Adrenal gland (tissue), 19 donors: Measurements from ENCODE around the gene SGO2. TPM values are rescaled to one million over a fixed set of nuclear protein-coding genes. Genes with fewer than 3 reads are reported as not detected.

Source experiments
- DNase-seq, 7 donors: peaks; one replicate each; pipeline ENCODE4 v3.0.0-alpha.2; 2019 to 2020
- H3K27ac ChIP-seq, 5 donors: fragments of 200-600 bp; sonication (generic) in 4 of 5; 1 replicate in 3 of 5; 2 replicates in 2 of 5; pipeline versions ENCODE4 v1.5.1 to v1.8.0; 2016 to 2020; ENCODE audit warnings: mild to moderate bottlenecking in 1 of 5
- H3K27me3 ChIP-seq: fragments of 200-600 bp; 2 replicates; pipeline ENCODE4 v1.8.0; 2021
- H3K36me3 ChIP-seq, 2 donors: fragments of 200-600 bp; replicated peaks in 1 of 2; 1 replicate in 1 of 2; 2 replicates in 1 of 2; pipeline versions ENCODE4 v1.5.1 to v1.8.0; 2018 to 2022
- H3K4me1 ChIP-seq, 2 donors: fragments of 200-600 bp; replicated peaks in 1 of 2; 1 replicate in 1 of 2; 2 replicates in 1 of 2; pipeline versions ENCODE4 v1.5.1 to v1.8.0; 2018 to 2021
- H3K4me3 ChIP-seq, 4 donors: fragments of 200-600 bp; sonication (generic) in 3 of 4; one replicate each; pipeline ENCODE4 v1.5.1; 2016 to 2018
- H3K9me3 ChIP-seq, 3 donors: fragments of 200-600 bp; sonication (generic) in 1 of 3; replicated peaks in 1 of 3; 1 replicate in 2 of 3; 2 replicates in 1 of 3; pipeline versions ENCODE4 v1.5.1 to v1.8.0; 2016 to 2021
- POLR2A ChIP-seq, 2 donors: fragments of 450-650 bp; IDR thresholded peaks; one replicate each; pipeline ENCODE4 v1.6.1; 2017; ENCODE audit warnings: antibody characterized with exemption in 2 of 2, mild to moderate bottlenecking in 2 of 2, moderate library complexity in 1 of 2
- WGBS, 4 donors: extraction: QIAGEN DNeasy Blood & Tissue Kit in 2 of 4; methylation state at CpG; one replicate each; pipeline versions ENCODE4 v1.1.5 to v1.1.7; 2013 to 2017; 5-methylcytosine and 5-hydroxymethylcytosine counted together
- intact Hi-C, 2 donors: fragments of 100-400 bp; cut with DNase I; formaldehyde crosslinking; loops; one replicate each; pipeline versions ENCODE4 v1.14.1 to v1.15.0; 2022 to 2023
- long read RNA-seq, 10 donors: library from polyadenylated mRNA in 3 of 10; unstranded in 2 of 10; stranded (forward) in 1 of 10; transcript quantifications; one replicate each; pipeline ENCODE4 v2.0.0 and lab custom pipeline, GENCODE V29; 2021 to 2026
- polyA plus RNA-seq, 3 donors: library from polyadenylated mRNA; stranded (reverse); fragments of 200-250 nt in 2 of 3; fragments of 350-450 nt in 1 of 3; fragmentation: Illumina TruSeq in 1 of 3; extraction: RNeasy Lipid Tissue Mini Kit (QIAGEN cat#74804) in 1 of 3; gene quantifications; one replicate each; pipeline ENCODE4 v1.2.3, GENCODE V29; 2013 to 2014
- total RNA-seq, 9 donors: library from RNA; depleted of rRNA in 4 of 9; stranded (reverse); fragments of >200 nt in 4 of 9; fragments of 120-200 nt in 1 of 9; fragmentation: NEBNext Ultra II Directional in 1 of 9; extraction: Animal tissue kit (Norgen Biotek cat#: 25700) in 1 of 9; gene quantifications; one replicate each; pipeline versions ENCODE4 v1.1.0 to v1.2.4, GENCODE V29; 2013 to 2023
- TF ChIP-seq, protein P1 (sequence below), 6 experiments: fragments of 450-650 bp in 4 of 6; fragments of 200-600 bp in 2 of 6; sonication (generic) in 1 of 6; IDR thresholded peaks; 1 replicate in 5 of 6; 2 replicates in 1 of 6; pipeline versions ENCODE4 v1.5.1 to v1.8.0; 2016 to 2021; ENCODE audit warnings: antibody characterized with exemption in 6 of 6, mild to moderate bottlenecking in 2 of 6, moderate library complexity in 1 of 6
- donor health status: healthy with polysubstance abuse.
- donor health status: Bipolar disorder and iron deficiency.
- donor health status: DM: yes; HTN: yes; CAD: no.
- donor health status: DM: no; HTN: no; CAD: no.
- donor health status: DM: no; HTN: no; CAD: no.
- donor health status: DM: yes; HTN: yes; CAD: no.

SGO2 gene, protein sequence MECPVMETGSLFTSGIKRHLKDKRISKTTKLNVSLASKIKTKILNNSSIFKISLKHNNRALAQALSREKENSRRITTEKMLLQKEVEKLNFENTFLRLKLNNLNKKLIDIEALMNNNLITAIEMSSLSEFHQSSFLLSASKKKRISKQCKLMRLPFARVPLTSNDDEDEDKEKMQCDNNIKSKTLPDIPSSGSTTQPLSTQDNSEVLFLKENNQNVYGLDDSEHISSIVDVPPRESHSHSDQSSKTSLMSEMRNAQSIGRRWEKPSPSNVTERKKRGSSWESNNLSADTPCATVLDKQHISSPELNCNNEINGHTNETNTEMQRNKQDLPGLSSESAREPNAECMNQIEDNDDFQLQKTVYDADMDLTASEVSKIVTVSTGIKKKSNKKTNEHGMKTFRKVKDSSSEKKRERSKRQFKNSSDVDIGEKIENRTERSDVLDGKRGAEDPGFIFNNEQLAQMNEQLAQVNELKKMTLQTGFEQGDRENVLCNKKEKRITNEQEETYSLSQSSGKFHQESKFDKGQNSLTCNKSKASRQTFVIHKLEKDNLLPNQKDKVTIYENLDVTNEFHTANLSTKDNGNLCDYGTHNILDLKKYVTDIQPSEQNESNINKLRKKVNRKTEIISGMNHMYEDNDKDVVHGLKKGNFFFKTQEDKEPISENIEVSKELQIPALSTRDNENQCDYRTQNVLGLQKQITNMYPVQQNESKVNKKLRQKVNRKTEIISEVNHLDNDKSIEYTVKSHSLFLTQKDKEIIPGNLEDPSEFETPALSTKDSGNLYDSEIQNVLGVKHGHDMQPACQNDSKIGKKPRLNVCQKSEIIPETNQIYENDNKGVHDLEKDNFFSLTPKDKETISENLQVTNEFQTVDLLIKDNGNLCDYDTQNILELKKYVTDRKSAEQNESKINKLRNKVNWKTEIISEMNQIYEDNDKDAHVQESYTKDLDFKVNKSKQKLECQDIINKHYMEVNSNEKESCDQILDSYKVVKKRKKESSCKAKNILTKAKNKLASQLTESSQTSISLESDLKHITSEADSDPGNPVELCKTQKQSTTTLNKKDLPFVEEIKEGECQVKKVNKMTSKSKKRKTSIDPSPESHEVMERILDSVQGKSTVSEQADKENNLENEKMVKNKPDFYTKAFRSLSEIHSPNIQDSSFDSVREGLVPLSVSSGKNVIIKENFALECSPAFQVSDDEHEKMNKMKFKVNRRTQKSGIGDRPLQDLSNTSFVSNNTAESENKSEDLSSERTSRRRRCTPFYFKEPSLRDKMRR
- total RNA-seq (1 to 10 TPM; 1.2 to 7.1 (median 1.8) TPM), polyA plus RNA-seq (1 to 10 TPM in 1 of 3 donors, under 1 TPM in 2; 0.27 to 2.2 (median 0.88) TPM)
- long read RNA-seq, donor 1: 0 reads
- long read RNA-seq, donor 2: 0 reads
- long read RNA-seq, donor 3, full-length matches to known transcripts: 1 of 1 reads
- long read RNA-seq, donor 3, partial matches to known transcripts: 0 of 1 reads
- long read RNA-seq, donor 3, other reads (novel, unspliced or antisense): 0 of 1 reads
- long read RNA-seq, donor 4, partial matches to known transcripts: 2 of 4 reads
- long read RNA-seq, donor 4, other reads (novel, unspliced or antisense): 1 of 4 reads
- long read RNA-seq, donor 5, full-length matches to known transcripts: 3 of 6 reads
- long read RNA-seq, donor 5, partial matches to known transcripts: 1 of 6 reads
- long read RNA-seq, donor 5, other reads (novel, unspliced or antisense): 2 of 6 reads
- long read RNA-seq, donor 6, partial matches to known transcripts: 3 of 4 reads
- long read RNA-seq, donor 6, other reads (novel, unspliced or antisense): 1 of 4 reads
- long read RNA-seq, donor 7, partial matches to known transcripts: 5 of 5 reads
- long read RNA-seq, donor 7, other reads (novel, unspliced or antisense): 0 of 5 reads
- long read RNA-seq, donor 8, partial matches to known transcripts: 6 of 6 reads
- long read RNA-seq, donor 8, other reads (novel, unspliced or antisense): 0 of 6 reads
- long read RNA-seq, donor 9: 0 reads
- long read RNA-seq, donor 10, partial matches to known transcripts: 5 of 5 reads
- long read RNA-seq, donor 10, other reads (novel, unspliced or antisense): 0 of 5 reads

DNA sequence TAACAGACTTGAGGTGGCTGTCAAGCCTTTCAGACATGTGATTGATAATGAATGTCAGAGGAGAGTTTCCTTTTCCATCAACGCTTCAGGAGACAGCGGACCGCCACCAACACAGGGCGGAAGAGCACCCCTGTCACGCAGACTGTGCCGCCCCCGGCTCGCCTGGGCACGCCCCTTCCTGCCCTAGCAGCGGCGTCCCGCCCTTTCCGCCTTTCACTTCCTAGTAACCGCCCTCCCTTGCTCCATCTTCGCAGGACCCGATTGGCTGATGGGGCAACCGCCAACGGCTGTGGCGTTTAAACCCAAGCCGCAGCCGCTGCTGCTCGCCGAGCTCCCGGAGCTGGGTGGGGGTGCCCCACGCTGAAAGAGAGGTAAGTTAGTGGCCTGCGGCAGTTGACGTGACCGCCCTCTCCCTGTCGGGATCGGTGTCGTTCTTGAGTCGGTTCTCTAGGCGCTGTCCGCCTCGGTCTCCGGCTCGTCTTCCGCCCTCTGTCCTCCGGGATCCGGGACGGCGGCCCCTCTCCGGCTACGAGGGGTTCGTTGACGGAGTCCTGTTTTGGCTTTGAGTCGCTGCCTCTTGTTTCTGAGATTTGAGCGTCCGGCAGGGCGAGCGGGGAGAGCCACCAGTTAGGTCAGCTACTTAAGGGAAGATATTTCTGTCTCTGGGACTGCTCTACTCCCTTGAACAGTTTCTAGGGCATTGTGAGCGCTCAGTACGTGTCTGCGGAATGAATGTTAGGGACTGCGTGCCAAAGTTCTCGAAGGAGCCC lies at the start of gene SGO2:
Gene SGO2 (plus strand): TSS at position 326 of the 770 bp plus-strand sequence. CDS start 6,769 bp downstream, outside the sequence.
- 0 to 1% (median 0%) methylated on average over 29 to 56 of the region's 56 CpGs for WGBS, 4 donors
- Histone ChIP-seq H3K36me3 (no peaks in the 10 kb centered on the region), H3K27ac (peak within 1 kb of the TSS in 2 of 5 donors; percentile 39 to 53), H3K4me3 (peak within 1 kb of the TSS in 3 of 4 donors; percentile 7 to 64 (median 54)), H3K27me3 (no peaks in the 10 kb centered on the region), H3K4me1 (peaks cover 7 to 15% of the 10 kb centered on the region in 2 donors), H3K9me3 (no peaks in the 10 kb centered on the region)
- TF ChIP-seq POLR2A (IDR thresholded peaks at IDR 0.05): peak; percentile 32 to 54
- TF ChIP-seq, protein P1, sequence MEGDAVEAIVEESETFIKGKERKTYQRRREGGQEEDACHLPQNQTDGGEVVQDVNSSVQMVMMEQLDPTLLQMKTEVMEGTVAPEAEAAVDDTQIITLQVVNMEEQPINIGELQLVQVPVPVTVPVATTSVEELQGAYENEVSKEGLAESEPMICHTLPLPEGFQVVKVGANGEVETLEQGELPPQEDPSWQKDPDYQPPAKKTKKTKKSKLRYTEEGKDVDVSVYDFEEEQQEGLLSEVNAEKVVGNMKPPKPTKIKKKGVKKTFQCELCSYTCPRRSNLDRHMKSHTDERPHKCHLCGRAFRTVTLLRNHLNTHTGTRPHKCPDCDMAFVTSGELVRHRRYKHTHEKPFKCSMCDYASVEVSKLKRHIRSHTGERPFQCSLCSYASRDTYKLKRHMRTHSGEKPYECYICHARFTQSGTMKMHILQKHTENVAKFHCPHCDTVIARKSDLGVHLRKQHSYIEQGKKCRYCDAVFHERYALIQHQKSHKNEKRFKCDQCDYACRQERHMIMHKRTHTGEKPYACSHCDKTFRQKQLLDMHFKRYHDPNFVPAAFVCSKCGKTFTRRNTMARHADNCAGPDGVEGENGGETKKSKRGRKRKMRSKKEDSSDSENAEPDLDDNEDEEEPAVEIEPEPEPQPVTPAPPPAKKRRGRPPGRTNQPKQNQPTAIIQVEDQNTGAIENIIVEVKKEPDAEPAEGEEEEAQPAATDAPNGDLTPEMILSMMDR (IDR thresholded peaks at IDR 0.05): no peak
- peak; percentile 93 to 97 (median 95) for DNase-seq
- intact Hi-C loops: no loop called here

DNA sequence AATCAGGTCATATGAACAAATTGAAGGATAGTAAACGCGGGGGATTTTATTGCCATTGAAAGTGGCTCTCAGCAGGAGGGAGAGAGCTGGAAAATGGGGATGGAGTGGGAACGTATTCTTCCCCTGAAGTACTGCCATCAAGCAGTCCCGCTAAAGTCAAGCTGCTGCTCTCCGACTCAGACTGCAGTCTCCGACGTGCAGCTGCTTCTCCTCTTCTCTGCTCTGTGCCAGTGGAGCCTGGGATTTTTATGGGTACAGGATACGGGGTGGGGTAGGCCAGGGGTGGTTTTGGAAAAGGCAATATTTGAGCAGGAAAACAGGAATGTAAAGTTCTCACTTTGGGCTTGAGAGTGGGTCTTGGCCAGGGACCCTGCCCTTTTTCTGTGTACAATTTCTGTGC lies 49.2 kb upstream of the SGO2 start:
- 87 to 92% (median 91%) methylated on average over 8 of the region's 8 CpGs for WGBS, 4 donors
- intact Hi-C loops: loop anchor here (5.0 kb wide), 3 partner anchors 170 to 500 kb away; partner anchors contain the start of gene SPATS2L (in 1 of the 2)
- Histone ChIP-seq H3K36me3 (peaks cover 0 to 18% of the 10 kb centered on the region in 2 donors), H3K4me1 (no peaks in the 10 kb centered on the region), H3K27me3 (no peaks in the 10 kb centered on the region), H3K9me3 (no peaks in the 10 kb centered on the region), H3K4me3 (no peak overlapping the region), H3K27ac (no peak overlapping the region)
- DNase-seq: no peak
- TF ChIP-seq POLR2A (IDR thresholded peaks at IDR 0.05): no peak
- TF ChIP-seq, protein P1 (IDR thresholded peaks at IDR 0.05): no peak

DNA sequence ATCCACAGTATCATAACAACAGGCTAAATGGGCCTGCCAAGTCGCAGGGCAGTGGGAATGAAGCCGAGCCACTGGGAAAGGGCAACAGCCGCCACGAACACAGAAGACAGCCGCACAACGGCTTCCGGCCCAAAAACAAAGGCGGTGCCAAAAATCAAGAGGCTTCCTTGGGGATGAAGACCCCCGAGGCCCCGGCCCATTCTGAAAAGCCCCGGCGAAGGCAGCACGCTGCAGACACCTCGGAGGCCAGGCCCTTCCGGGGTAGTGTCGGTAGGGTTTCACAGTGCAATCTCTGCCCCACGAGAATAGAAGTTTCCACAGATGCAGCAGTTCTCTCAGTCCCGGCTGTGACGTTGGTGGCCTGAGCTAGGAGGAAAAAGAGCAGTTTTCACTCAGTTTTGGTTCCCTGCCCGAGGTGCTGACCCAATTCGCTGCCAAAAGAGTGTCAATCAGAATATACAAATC lies 48.3 kb upstream of the SGO2 start:
- TF ChIP-seq POLR2A (IDR thresholded peaks at IDR 0.05): no peak
- TF ChIP-seq, protein P1 (IDR thresholded peaks at IDR 0.05): no peak
- peak in 6 of 7 donors; percentile 30 to 79 (median 48) for DNase-seq
- intact Hi-C loops: loop anchor here (5.0 kb wide), 3 partner anchors 170 to 500 kb away; partner anchors contain the start of gene SPATS2L (in 1 of the 2)
- peaks cover 0 to 18% of the 10 kb centered on the region in 2 donors for H3K36me3 ChIP-seq
- no peaks in the 10 kb centered on the region for H3K9me3 ChIP-seq
- no peaks in the 10 kb centered on the region for H3K27me3 ChIP-seq
- H3K4me3 ChIP-seq: no peak overlapping the region
- H3K27ac ChIP-seq: peak overlapping the region in 1 of 5 donors; percentile 27
- WGBS, 4 donors: 80 to 89% (median 86%) methylated on average over 14 to 21 of the region's 21 CpGs
- no peaks in the 10 kb centered on the region for H3K4me1 ChIP-seq
